Stimulated activated CD8-positive, alpha-beta memory T cell treated with anti-CD3 and anti-CD28 coated beads, Interleukin-15, amount 100 ng/mL, for 4 hours (primary cell): Measurements from ENCODE around the gene PNPT1.
"Not testable (repeated sequence)": the region's sequence is repeated elsewhere in the genome, so short reads cannot be mapped to it uniquely, and the experiment has no call there.

Source experiments
- DNase-seq, 2 donors: peaks; one replicate each; pipeline ENCODE4 v3.0.0-alpha.2; 2020; ENCODE audit warnings: low read depth in 2 of 2

PNPT1 gene

DNA sequence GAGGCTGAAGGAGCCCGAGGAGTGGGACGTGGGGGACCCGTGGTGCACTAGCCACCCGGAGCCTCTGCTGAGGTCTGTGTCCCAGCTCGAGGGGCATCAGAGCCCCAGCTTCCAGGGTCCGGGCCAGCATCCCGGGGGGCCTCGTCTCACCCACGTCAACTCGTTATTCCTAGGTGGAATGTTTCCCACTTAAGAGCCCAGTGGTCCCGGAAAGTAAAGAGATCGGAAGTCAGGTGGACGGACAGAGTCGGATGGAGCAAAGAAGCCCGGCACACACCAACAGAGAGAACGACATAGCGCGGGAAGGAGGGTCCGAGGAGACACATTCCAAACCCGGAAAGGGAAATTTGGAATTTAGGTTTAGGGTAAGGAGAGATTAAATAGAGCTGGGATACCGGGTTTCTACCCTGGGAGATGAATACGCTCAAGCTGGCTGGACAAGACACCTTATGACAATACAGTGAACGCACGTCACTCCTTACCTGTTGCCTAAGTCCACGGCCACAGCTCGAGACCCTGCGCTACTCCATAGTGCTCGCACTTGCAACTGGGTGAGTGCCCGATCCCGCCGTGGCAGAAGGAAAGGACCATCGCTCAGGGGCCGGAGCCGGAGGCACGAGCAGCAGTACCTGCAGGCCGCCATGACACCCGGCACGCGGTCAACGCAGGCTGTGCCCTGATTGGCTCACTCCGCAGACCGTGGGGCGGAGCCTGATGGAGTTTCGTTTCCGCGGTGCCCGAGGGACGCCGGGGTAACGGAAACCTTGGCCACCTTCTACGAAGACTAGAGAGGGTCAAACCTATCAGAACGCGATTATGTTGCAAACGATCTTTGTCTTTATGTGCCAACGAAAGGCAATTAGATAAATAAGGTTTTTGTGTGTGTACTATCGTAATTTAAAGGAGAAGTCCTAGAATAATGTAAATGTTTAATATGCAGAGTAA, at the start of gene PNPT1:
Gene PNPT1, minus strand, starts transcription at position 664 of the 945 bp plus-strand sequence. Its CDS starts 21 bp downstream, at position 643.
- DNase-seq, result peak; percentile 87 to 88

DNA sequence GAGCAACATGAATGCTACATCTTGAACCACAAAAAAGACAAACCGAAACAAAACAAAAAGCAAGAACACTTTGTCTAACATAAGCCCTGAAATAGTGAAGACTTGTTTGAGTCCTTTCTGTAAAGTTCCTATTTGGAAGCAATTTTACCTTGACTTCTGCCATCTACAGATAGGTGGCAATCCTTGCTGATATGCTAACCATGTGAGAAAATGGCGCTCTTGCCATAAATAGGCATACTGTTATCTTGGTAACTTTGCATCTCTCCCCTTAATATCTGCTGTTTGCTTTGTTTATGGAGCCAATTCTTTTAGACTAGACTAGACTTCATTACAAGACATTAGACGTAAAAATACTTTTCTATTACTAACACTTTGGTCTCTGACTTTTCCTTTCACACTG, 49.4 kb upstream of the PNPT1 start:
- no peak for DNase-seq

DNA sequence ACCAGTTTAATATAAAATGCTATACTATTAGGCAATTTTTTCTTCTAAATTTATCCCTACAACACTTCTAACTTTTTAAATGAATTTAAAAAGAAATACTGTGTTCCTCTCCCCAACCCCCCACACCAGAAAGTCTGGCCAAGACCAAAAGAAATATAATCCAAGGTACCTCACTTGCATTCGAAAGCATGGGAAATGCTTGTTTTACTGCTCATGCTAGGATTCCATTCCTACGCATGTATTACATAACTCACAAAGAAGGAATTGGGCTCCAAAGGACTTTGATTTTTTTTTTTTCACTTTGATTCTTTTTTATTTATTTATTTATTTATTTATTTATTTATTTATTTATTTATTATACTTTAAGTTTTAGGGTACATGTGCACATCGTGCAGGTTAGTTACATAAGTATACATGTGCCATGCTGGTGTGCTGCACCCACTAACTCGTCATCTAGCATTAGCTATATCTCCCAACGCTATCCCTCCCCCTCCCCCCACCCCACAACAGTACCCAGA, 42.4 kb upstream of the PNPT1 start:
- not testable (repeated sequence) for DNase-seq

DNA sequence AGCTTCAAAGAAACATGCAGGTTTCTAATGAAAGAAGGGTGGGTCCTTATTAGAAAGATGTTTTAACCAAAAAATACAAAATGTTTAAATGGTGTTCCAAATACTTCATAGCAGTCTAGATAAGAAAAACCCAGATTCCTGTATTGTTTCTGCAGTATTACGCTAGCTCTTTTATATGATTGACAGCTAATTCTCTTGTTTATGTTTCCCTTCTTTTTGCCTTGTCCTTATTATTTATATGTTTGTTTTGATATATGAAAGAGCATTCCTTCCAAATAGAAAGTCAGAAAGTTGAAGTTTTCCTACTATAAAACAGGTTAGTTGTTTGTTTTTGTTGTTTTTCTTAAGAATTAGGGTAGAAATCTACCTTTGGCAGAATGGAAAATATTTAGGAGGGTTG, 41.1 kb upstream of the PNPT1 start:
- no peak for DNase-seq

DNA sequence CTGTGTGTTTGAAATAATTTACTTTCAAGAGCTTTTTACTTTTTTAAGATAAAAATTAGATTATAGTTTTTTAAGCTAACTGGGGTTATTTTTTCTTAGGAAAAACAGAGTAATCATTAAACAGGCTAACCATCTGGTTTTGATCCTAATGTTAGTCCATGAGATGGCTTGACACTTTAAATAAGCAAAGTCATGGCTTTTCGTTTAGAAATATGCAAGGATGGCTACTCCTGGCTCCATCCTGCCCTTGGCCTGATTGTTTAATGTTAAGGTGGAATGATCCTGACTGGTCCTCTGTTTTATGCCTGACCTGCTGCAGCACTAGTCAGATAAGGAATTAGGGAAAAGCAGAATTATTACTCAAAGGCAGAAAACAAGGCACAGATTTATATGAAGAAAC, 39.7 kb upstream of the PNPT1 start:
- no peak for DNase-seq

DNA sequence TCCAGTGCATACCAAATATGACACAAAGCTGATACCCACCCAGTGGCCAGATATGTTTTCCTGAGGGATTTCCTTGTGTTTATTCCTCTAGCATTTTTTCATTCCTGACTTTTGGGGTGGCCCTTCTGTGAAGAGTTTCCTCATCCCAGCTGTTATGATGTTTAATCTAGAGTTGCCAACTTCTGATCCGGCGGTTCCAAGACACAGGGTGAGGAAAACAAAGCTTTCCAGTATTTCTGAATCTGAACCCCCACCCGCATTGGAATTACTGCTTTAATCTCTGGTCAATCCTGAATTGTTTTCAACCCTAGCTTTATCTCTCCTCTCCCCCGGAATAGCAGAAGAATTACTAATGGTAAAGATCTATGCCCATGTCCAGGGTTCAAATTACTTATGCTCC, 39.2 kb upstream of the PNPT1 start:
- no peak for DNase-seq

DNA sequence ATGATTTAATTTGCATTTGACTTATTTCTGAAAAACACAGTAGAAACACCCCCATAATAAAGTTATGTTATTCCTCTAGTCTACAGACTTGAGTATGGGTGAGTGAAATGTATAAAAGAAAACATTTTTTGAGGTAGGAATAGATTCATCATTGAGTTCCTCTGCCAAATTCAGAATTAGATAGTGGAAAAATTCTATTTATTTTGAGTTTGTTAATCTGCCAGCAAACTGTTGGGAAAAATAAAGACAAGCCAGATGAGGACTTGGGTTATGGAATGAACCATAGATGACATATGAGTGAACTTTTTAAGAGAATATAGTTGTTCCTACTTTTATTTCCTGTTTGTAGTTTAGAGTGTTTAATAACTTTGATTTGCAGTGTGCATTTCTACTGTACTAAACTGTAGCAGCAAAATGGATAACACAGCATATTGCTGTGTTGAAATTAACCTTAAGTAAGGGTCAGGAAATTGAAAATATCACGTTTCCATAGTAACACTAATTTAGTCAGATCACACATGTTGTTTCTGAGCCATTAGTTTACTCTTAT, 35.6 kb upstream of the PNPT1 start:
- DNase-seq, result no peak

DNA sequence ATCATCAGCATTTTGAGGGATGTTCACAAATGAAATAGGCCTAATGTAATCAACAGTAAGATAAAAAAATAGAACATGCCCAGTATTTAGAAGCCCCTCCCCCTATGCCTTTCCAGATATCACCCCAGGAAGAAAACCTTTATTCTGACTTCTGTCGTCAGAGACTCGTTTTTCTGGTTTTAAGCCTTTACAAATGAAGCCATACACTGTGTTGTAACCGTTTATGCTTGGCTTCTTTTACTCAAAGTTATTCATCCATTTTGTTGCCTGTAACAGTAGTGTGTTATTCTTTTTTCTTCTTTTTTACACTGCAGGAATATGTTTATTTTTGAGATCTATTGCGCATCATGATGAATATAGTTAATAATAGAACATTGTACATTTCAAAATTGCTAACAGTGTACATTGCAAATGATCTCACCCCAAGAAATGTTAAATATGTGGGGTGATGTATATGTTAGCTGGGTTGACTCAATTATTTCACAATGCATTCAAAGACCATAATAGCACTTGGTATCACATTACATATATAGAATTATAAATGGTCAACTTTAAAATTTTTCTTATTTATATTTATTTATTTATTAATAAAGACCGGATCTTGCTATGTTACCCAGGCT, 28.1 kb upstream of the PNPT1 start:
- no peak for DNase-seq

DNA sequence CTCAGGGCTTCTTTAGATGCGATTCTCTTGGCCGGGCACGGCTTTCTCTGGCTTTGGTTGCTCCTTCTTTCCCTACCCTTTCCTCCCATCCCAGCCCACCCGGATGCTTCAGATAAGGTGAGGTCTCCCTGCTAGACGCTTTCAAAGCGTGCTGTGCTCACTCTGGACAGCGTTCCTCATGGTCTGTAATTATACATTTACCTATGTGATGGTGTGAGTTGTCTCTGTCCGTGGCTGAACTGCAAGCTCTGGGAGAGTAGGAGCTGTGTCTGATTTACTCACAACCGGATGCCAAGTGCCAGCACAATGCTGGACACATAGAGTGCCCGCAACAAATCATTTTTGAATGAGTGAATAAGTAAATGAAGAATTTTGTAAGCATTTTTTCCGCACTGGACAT, 26.8 kb upstream of the PNPT1 start:
- DNase-seq, result no peak

DNA sequence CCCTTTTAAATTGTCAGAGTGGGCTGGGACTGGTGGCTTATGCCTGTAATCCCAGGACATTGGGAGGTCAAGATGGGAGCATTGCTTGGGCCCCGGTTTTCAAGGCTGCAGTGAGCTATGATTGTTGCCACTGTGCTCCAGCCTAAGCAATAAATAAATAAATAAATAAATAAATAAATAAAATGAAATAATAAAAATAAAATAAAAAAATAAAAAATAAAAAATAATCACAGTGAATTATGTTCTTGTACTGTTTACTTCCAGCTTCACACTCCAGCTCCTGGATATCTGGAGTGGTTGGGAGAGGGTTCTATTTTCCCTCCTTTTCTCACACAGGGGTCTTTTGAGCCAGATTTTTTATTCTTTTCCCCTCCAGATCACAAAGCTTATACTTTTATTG, 26.2 kb upstream of the PNPT1 start:
- no peak for DNase-seq

DNA sequence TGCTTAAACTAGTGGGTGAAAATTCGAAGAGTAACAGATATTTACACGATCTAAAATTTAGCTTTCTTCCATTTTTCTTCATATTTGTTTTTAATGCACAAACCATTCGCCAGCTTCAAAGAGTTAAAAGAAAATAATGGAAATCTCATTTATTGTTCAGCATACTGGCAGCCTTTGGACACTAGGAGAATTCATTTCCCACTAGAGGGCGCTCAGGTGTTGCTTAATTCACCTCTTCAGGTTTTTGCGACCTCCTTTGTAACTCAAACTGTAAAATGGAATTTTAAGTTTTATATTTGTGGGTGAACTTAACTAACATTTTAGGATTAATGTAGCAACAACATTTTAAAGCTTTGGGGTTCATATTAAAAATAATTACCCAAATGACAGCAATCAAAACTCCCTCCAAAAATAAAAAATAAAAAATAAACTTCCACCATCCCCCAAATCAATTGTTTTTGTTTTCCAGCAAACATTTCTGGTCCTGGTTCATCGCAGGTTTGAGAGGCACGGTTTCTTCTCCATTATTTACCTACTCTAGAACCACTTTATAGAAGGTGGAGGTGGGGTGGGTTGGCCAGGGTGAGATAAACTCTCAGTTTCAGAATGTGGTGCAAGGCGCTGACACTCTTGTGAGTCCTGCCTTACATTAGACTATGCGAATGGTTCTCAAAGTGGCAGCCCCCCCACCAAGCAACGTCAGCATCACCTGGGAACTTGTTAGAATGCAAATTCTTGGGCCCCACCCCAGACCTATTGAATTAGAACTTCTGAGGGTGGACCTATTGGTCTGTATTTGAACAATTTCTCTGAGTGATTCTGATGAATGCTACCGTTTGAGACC, 24.7 kb upstream of the PNPT1 start:
- DNase-seq, result no peak

DNA sequence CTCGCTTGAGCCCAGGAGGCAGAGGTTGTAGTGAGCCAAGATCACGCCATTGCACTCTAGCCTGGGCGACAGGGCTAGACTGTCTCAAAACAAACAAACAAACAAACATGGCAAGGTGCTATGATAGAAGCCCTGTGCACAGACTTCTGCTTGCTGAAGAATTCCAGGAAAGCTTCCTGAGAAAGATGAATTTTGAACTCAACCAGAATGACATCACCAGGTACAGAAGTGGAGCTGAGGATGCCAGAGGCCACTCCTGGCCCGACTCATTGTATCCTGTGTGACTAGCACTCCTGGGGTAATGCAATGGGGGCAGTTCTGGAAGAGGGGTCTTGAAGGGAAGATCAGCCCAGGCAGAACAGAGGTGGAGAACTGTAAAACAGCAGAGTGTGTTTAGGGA, 22.0 kb upstream of the PNPT1 start:
- DNase-seq, result no peak

DNA sequence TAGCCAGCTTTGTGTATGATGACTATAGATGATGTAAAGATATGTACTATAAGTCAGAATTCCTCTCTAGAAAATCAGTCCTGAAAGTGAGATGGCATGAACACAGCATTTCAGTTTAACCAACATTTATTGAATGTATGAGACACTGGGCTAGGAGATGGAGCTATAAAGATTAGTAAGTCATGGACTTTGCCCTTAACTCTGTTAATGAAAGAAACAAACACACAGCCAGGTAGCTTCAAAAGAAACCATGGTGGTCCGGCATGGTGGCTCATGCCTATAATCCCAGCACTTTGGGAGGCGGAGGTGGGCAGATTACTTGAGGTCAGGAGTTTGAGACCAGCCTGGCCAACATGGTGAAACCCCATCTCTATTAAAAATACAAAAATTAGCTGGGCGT, 21.5 kb upstream of the PNPT1 start:
- not testable (repeated sequence) for DNase-seq

DNA sequence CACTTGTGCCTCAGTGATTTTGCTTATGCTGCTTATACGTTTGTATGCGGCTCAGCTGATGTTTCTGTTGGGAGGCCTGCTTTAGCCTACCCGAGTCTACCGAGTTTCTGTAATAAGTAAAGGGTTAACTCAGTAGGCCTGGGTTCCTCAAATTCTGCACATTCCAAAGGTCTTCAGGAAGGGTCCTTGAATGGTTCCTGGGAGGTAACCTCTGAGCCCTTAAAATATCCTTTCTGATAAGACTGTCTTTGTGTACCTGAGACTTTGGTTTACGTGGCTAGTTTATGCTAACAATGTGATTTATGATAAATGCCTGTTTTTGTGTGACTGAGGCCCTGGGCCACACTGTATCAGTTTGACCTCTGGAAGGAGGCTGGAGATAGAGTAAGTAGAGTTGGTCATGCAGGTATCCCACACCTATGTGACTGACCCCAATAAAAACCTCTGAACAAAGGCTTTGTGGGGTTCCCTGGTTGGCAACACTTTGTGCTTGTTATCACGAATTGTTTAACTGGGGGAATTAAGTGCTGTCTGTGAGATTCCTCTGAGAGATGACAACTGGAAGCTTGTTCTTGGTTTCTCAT, 18.9 kb upstream of the PNPT1 start:
- DNase-seq, result no peak

DNA sequence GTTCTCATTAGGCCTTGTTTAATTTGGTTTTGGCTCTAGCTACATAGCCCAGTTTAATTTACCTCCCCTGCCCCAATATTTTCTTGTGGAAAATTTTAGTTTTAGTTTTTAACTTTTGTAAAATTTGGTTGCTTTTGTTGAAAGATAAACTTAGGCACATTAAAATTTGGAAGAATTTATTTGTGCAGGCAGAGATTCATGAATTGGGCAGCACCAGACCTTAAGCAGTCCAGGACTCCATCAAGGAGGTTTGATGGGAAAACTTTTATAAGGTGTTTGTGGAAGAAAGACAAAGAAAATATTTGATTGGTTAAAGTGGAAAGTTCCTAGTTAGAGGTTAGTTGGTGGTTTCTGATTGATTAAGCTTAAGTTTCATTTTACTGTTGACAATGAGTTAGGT, 16.4 kb upstream of the PNPT1 start:
- no peak for DNase-seq

DNA sequence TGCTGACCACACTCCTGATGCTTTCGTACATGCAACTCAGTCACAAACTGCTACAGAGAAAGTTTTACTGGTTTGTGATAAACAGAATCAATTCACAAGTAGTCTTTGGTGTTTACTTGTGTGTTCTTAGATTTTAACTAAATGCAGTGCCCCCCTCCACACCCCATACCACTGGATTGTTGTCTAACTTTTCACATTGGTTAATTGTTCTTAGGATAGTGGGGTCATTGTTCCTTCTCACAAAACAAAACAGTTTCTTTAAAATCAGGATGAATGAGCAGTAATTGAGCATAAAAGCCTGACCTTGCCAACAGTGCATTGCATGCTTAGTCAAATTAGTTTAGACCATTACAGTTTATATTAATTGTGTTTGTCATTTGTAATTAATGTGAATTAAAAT, 14.1 kb upstream of the PNPT1 start:
- no peak for DNase-seq

DNA sequence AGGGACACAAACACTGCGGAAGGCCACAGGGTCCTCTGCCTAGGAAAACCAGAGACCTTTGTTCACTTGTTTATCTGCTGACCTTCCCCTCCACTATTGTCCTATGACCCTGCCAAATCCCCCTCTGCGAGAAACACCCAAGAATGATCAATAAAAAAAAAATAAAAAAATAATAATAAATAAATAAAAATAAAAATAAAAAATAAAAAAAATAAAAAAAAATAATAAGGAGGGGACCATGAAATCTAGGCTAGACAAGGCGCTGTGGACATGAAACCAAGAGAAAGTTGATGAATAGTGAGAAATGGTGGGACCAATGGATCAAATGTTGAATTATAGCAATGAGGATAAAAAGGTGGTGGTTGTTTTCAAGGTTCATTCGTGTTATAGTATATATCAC, 12.6 kb upstream of the PNPT1 start:
- not testable (repeated sequence) for DNase-seq

DNA sequence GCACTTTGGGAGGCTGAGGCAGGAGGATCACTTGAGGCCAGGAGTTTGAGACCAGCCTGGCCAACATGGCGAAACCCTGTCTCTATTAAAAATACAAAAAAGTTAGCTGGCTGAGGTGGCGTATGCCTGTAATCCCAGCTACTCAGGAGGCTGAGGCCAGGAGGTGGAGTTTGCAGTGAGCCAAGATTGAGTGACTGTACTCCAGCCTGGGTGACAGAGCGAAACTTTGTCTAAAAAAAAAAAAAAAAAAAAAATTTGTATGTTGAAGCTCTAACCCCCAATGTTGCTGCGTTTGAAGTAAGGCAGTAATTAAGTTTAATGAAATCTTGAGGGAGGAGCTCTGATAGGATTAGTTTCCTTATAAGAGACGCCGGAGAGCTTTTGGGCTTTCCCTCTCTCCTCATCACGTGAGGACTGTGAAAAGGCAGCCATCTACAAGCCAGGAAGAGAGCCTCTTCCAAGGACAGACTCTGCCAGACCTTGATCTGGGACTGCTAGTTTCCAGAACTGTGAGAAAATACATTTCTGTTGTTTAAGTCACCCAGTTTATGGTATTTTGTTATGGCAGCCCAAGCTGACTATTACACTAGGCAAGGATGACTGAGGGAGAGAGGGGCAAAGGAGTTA, 11.5 kb upstream of the PNPT1 start:
- no peak for DNase-seq

DNA sequence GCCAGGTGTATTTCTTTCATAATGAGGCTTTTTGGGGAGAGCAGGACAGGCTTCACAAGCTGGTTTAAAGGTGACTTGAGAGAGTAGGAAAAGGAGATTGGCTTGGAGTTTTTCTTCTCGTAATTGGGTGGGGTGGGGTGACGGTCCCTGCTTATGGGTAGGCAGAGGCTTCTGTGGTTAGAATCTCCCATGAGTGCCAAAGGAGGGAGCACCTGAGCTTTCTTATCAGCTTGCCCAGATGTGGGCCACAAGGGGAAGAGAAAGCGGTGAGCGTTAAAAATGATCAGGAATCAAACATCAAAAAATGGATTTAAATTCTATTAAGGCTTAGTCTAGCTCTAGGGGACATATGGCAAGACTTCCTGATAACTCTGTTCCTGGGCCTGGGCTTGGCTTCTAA, 9.7 kb upstream of the PNPT1 start:
- no peak for DNase-seq

DNA sequence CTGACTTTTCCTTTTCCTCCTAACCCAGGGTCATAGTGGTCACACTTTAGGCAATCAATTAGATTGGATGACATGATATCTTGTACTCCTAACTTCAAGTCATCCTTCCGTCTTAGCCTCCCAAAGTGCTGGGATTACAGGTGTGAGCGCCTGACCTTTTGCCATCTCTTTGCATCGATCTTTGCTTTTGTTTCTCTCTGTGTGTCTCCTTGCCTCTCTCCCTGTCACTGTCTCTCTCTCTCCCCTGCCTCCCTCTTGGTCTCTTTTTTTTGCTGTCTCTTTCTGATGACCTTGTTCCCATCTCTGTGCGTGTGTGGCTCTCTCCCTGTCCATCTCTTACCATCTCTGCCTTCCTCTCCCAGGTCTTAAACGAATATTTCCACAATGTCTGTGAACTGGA, 904 bp downstream of the PNPT1 start:
- not testable (repeated sequence) for DNase-seq

DNA sequence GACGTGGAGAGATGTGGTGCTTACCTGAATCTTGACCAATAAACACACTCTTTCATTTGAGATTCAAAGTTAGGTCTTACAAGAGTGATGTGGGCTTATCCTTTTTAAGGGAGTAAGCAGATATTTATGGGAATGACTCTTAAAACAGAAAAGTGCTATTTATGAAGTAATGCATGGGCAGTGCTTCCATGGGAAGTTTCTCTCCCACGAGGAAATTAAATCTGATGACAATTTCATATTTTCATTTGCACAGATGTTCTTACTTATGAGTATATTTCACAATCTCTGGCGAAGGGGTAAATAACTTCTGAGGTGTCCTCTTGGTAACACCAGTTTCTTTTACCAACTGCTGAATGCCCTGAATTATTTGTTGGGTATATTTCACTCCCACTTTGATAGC, 21.0 kb downstream of the PNPT1 start:
- DNase-seq, result no peak
